Stimulated activated CD8-positive, alpha-beta memory T cell treated with anti-CD3 and anti-CD28 coated beads, Interleukin-7, amount 100 ng/mL, for 24 hours (primary cell): Measurements from ENCODE around the gene UQCC2.

Source experiments
- DNase-seq: peaks from one replicate; pipeline ENCODE4 v3.0.0-alpha.2; 2020; ENCODE audit warnings: low read depth

Gene UQCC2

DNA sequence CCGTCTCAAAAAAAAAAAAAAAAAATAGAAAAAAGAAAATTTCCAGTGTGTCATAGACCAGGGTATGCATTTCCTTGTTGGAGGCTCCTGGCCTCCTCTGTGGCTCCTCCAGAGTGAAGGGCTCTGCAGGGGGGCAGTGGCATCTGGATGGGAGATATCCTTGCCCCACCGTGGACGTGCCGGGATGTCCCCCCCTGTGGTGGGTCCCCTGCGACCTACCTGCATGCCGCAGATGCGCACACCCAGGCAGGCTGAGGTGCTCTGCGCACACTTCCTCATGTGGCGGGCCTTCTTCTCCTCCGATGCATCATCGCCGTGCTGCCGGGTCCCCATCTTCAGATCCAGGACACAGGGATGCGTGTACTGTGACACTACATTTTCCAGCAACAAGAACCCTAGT, 13.7 kb upstream of the UQCC2 start:
- no peak for DNase-seq

DNA sequence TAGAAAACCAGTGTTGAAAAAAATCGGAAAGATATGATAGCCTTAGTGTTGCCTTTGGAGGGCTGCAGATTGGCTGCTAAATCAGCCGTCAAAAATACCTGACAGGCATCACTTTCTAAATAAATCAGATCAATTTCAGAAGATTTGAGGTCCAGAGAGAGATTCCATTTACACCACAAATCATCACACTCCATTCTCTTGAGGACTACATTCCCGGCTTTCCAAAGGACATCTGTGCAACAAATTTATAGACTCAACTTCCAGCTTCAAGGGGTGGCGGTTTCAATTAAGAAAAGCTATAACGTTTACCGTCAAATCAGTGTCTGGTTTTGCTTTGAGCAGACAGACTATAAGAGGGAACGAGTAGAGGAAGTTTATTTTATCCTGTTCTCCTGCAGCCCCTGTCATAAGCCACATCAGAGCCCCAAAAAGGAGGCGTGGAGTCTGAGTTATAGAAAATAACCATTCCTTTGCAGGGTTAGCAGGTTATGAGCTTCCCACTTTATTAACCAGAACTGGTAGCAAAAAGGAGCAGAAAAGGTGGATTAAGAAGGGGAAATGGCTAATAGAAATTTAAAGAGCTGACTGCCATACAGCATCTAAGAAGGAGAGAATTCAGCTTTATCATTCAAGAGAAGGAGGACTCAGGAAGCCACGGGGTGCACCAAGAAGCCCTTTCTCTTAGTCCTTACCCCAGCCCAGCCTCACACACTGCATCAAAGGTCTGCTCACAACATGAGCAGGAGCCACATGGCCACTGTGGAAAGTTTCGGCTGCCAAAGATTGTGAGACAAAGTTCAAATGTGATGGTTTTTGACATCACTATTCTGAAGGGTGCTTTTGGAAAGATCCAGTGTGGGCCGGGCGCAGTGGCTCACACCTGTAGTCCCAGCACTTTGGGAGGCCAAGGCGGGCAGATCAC, 12.9 kb upstream of the UQCC2 start:
- DNase-seq, result no peak

DNA sequence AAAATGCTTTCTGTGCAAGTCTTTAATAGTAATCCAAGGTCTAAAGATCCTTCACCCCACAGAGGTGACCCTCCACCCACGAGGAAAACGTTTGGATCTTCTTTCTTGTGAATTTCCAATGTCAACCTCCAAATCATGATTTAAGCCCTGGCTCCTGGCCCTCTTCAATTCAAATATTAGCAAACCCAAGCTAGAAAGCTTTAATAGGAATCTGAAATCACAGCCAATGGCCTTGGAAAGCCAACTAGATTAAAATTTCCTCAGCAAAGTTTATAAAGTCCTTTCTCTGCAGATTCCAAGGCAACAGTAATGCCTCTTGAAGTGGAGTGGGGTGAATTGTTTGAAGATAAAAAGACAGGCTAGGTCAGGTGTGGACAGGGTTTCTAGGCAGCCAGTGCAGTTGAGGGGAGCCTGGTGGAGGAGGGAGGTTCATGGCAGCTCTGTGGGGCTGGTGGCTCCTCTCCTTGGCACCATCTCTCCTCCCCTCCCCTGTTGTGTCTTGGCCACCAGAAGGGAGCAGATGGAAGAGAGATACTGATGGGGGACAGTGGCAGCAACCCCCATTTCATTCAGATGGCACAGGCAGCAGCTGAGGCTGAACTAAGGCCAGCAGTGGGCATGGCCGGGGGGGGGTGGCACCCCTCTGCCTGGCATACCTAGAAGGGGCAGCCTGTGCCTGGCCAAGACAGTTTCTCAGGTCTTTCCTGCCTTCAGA, 12.0 kb upstream of the UQCC2 start:
- DNase-seq, result no peak

DNA sequence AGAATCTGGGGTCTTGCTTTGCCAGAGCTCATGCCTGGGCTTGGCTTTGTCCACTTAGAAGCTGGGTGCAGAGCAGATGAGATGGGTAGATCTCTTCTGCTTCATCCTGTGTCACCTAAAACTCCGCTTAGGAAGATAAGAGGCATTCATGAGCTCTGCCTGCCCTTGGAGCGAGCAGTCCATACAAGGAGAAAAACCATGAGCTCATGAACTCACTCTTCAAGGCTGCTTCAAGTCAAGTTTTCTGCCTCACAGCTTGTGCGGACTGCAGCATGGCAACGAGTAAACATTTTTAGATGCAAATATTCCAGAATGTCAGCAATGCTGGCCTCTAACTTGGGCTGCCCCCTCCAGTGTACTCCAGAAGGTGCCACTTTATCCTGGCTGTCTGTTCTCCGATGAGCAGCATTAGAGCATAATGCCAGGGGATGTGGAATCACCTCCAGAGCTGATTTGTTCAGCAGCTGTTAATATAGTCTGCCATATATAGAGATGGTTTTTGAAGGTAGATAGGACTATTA, 10.7 kb upstream of the UQCC2 start:
- no peak for DNase-seq

DNA sequence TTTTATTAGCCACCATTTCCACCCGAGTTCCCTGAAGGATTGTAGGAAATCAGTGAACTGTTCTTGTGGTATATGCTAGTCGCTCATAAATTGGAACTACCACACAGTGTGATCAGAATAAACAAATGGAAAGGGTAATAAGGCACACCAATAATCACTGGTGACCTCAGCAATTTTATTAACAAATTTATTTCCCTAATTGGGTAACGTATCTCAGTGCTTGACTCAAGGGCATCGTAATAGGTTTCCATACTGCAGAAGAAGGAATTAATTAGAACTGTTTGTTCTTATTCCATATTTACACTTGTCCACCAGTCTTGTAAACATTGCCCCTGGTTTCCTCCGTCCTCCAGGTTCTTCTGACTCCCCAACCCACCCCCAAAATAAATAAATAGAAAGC, 10.0 kb upstream of the UQCC2 start:
- DNase-seq, result no peak

DNA sequence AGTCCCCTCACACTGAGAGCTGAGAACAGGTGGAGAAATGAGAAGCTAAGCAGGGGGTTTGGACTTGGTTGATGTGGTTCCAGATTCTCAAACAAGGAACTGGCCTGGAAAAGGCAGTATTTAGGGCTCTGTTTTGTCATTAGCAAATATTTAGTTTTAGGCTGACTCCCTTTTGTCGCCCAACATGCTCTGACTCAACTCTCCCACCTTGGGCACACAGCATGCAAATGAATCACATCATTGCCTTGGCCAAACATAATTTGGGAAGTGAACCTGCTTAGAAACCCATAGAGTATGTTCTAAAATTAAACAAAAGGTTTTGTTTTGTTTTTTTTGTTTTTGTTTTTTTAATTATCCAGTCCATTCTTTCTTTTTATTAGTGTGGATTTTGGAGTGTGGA, 9.5 kb upstream of the UQCC2 start:
- DNase-seq, result no peak

DNA sequence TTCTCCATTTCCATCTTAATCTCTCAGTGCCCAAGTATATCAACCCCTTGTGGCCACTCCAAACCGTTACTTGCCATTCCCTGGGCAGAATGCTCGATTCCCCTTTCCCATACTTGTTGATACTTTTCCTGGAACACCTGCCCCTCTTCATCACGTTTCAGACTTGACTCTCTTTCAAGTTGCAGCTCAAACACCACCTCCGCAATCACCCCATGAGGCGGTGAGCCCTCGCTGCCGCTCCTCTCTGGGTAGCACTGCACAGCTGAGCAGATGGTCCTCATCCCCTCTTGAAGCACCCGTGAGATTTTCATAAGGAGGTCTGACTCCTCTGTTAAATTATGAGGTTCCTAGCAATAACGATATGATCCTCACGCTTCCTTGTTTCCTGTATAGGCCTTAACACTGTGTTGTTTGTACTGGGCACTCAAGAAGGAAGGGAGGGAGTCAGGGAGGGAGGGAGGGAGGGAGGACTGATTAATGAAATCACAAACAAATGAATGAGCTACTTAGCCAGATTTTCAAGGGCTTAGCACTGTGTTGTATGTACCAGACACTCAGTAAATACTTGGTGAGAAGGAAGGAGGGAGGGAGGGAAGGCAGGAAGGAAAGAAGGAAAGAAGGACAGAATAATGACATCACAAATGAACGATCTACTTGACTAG, 8.0 kb upstream of the UQCC2 start:
- DNase-seq, result no peak

DNA sequence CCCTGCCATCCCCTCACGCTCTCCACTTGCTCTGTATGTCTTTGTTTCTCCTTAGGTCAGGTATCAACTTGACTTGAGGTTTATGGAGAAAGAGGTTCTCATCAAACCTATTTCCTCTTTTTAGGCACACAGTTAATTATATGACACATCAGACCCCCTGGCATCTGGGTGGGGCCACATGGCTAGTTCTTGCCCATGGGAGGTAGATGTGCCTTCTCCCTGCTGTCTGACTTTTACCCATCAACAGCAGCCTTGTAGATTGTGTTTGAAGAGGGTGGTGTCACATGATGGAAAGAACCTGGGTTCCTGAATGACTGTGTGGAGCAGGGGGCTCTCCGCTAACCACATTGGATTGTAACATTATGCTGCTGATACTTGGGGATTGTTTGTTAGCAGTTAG, 7.2 kb upstream of the UQCC2 start:
- DNase-seq, result no peak

DNA sequence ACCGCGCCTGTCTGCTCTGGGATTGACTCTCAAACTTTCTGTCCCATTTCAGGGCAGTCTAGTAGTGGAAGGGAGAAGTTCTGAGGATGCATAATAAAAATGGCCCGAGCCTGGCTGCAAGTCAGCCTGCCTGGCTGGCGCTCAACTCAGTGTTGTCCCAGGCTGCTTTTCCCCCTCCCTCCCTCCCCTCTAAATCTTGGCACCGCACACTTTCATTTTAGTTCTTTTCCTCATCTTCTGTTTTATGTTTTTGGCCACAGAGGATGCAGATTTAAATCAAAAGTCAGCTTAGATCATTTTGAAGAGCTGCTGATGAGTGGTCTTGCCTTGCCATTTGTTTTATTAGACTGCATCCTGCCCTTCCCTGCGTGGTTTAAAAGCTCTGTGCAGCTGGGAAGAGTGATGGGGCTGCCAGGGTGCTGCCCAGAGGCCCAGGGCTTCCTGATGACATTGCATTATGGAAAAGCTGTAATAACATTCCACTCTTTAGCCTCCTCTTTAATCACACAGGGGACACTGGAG, 6.5 kb upstream of the UQCC2 start:
- DNase-seq, result no peak

DNA sequence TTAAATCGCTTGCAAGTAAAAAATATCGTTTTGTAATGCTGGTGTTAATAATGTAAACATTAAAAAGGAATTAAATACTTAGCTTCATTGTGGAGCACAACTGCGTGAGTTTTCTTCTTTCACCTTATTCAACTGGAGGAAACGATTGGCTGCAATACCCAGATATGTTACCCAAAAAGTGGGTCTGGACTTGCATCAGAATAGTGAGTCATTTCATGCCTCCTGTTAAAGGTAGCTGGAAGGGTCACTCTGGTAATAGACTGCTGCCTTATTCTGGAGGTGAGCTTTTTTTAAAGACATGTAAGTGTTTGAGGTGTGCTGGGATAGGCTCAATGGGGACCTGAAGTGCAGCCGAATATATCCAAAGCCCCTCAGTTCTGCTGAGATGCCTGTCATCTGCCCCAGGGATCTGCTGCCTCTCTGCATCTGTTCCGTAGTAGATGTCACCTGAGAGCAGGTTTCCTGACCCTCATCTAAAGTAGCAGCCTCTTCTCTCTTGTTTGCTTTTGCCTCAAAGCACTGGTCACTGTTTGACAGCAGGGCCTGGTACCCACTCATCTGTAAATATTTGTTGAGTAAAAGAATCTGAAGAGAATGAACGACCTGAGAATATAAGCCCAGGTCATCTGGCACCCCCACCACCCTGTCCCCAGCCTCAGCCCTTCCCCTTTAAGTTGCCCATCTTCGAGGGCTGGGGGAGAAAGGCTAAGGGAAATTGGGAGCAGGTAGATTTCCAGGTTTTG, 5.6 kb upstream of the UQCC2 start:
- DNase-seq, result no peak

DNA sequence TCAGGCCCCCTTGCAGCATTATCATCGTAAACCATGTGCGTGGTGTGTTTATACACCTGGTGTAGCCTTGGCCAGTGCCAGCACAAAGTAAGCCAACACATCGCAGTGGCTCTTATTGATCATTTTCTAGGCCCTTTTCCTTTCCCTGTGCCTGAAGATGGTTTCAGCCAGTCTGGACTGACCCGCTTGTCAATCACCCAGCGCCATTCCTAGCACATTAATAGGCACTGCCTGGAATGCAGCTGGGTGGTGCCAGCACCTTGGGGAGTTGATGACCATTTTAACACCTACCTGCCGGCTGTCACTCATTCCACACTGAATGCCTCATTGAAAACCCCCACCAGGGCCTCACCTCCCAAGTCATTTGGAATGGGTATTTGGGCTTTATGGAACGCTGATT, 4.9 kb upstream of the UQCC2 start:
- no peak for DNase-seq

DNA sequence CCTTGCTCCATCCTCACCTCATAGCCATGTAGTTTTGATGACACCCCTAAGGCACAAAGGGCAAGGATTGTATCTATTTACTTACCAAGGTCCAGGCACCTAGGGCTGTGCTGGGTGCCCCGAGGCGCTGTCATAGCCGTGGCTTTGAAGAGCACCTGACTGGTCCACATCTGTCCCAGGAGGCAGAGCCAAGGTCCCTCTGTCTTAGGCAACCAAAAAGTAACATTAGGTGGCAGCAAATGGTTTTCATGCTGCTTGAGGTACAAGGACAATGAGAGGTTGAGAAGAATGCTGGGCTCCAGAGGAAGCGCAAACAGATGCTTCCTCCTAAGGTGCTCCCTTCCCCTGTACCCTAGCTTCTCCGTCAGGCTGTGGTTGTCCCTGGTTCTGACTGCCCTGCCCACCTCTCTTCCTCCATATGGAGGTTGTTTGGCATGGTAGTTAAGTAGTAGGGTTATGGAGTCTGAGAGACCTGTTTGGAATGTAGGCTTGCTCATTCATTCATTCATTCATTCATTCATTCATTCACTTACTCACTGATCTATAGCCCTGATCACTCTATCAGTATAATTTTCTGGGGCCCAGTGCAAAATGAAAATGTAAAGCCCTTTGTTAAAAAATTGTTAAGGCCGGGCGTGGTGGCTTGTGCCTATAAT, 3.0 kb upstream of the UQCC2 start:
- no peak for DNase-seq

DNA sequence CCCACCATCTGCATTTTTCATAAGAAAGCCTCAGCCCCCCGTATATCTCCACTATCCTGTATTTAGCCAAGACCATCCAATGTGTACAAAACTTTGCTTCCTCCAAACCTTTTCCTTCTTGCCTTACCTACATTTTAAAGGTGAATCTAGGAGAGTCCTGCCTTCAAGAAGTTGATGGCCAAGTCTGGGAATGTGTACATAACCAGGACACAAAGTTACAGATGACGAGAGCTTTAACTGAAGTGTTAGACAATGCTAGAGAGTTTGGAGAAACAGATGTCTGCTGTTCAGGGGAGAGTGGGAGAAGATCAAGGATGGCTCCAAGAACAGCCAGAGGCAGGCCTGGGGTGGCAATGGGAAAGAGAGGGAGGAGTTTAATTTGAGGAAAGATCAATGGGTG, 2.3 kb upstream of the UQCC2 start:
- no peak for DNase-seq

DNA sequence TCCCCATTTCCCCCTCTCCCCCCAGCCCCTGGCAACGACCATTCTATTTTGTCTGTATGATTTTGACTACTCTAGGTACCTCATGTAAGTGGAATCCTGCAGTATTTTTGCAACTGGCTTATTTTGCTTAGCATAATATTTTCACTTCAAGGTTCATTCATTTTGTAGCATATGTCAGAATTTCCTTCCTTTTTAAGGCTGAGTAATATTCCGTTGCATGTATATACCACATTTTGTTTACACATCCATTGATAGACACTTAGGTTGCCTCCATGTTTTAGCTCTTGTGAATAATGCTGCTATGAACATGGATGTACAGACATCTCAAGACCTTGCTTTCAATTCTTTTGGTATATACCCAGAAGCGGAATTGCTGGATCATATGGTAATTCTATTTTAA, 1.4 kb upstream of the UQCC2 start:
- DNase-seq, result no peak

DNA sequence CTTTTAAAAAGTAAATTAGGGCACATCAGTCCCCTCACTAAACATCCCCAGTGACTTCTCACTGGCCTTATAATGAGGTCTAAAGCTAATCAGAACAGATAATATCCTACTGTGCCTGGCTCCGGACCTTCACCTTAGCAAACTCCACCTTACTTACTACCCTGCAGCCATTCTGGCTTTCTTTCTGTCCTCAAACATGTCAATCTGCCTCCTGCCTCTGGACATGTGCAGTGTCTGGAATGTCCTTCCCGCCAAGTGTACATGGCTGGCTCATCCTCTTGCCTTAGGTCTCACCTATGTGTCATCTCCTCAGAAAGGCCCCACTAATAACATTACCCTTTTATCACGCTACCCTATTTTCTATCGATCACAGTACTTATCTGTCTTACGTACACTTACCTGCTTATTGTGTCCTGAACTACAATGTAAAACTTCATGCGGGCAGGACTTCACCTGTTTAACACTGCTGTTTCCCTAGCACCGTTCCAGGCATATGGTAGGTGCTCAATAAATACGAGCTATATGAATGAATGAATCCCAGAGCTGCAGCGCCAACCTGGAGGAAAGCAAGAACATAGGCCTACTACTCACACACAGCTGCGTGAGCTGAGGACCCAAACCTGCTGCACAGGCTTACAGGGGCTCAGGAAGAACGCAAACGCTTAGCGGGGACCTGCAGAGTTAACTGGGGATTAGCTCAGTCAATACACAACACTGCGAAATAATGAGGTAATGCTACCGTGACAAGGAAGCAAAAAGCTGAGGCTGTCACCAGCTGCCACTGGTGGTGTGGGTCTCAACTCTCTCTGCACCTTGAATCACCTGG, 991 bp downstream of the UQCC2 start:
- DNase-seq, result no peak

DNA sequence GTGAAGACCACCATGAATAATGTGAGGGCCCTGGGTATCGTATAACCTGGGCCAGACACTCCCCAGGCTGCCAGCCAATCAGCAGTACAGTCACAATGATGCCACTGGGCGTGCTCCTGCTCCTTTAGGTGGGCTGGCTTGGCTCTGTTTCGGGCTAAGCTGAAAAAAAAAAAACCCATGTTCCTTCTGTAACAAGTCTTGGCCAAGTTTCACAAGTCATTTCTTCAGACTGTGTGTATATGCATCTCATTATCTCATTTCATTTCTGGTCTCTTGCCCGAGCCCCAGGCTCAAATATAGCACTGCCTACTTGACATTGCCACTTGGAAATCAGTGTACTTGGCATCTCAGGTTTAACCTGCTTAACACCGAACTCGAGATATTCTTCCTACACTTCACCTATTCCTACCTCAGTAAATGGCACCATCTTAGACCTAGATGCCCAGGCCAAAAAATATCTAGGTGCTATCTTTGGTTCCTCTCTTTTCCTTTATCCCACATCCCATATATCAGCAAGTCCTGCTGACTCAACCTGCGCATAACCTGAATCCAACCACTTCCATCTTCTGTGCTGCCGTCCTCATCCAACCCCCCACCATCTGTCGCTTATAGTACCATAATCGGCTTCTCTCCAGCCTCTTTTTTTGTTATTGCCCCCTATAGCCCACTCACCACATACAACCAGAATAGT, 1.8 kb downstream of the UQCC2 start:
- no peak for DNase-seq

DNA sequence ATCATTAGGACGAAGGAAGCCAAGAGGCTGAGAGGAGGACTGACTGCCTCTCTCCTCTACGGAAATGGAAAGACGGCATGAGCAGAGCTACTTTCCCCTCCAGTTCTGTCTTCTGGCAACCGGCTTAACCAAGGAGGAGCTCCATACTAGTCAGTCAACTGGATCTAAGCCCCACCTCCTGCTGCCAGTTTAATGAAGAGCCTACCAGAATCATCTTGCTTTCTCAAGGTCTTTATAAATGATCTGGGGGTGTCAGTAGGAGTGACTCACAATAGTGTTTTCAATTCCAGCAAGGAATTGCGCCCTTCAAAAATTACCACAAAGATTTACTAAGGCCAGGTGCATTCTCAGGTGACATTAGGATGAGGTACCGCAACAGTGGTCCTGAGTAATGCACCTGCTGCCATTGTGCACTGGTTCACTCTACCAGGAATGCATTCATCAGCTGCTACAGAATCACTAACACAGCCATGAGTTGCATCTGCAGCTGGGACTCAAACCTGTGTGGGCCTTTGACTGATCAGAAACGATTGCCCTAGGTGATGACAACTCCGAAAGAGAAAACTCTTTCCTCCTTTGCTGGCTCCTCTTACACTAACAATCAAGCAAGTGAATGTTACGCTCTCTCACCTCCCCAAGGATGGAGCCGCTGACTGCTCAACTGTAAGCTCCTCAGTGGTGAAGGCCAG, 2.8 kb downstream of the UQCC2 start:
- no peak for DNase-seq

DNA sequence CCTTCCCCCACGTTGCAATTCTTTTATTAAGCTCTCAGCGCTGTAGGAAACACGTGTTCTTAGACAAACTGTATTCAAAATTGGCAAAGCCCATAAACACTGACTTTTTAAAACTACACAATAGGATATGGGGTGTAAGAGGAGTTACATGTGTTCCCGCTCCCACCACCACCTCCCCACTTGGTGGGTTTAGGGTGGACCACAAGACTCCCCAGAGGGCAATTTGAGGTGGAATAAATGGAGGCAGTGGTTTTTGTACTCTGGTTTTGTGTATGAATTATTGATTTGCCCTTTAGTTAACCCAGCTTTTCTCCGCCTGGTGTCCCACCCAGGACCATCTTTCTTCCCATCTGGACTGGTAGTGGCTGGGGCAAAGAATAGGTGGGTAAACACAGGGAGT, 3.7 kb downstream of the UQCC2 start:
- DNase-seq, result no peak
